NB4 (cell line): Measurements from ENCODE around the gene ZNF559.

Experiments used
- CTCF ChIP-seq: IDR thresholded peaks from one replicate; pipeline ENCODE4 v1.5.1; 2012; ENCODE audit warnings: low read depth, low read length
- POLR2A ChIP-seq: IDR thresholded peaks from 2 replicates; pipeline ENCODE4 v1.6.1; 2011; ENCODE audit warnings: mild to moderate bottlenecking; ENCODE audit not compliant: insufficient read length; ENCODE audit errors: extremely low read depth

- TF ChIP-seq CTCF (no peak), POLR2A (no peak)
Measured at GRCh38 chr19:9353011-9353410, 29.0 kb downstream of the ZNF559 start.
